IMR-90 (cell line): Measurements from ENCODE around the gene BIK. TPM values are rescaled to one million over a fixed set of nuclear protein-coding genes. Genes with fewer than 3 reads are reported as not detected.

Experiments
- ATAC-seq: fragments of 200-7000 bp; cut with Tn5 transposase; 2 replicates; pipeline ENCODE4 v1.9.1; 2020; ENCODE audit warnings: low read depth, mild to moderate bottlenecking, moderate library complexity
- BruUV-seq: library from RNA; stranded (reverse); fragments of 400-500 nt; replicated peaks from 2 replicates; lab custom pipeline; 2021; lab: Mats Ljungman, UMichigan
- CTCF ChIA-PET: fragments of 300-600 bp; formaldehyde crosslinking; extraction: SDS; loops from one replicate; lab custom pipeline; 2021; ENCODE audit warnings: antibody characterized with exemption; lab: Yijun Ruan, JAX
- POLR2A ChIA-PET: fragments of 300-600 bp; sonication (Branson Sonifier 250); formaldehyde crosslinking; loops from one replicate; lab custom pipeline; 2022; ENCODE audit warnings: antibody characterized with exemption; ENCODE audit not compliant: unreplicated experiment; lab: Charles Lee
- DNase-seq: peaks from one replicate; pipeline ENCODE4 v3.0.0; 2013
- H2AFZ ChIP-seq: replicated peaks from 2 replicates; pipeline ENCODE3; 2013; ENCODE audit warnings: low read length, mild to moderate bottlenecking; ENCODE audit not compliant: poor library complexity
- H2AK5ac ChIP-seq: 2 replicates; pipeline ENCODE4 v1.6.1; 2013; ENCODE audit warnings: low read depth, low read length, inconsistent platforms
- H2AK9ac ChIP-seq: replicated peaks from 2 replicates; pipeline ENCODE3; 2013; ENCODE audit warnings: mild to moderate bottlenecking, low read depth, low read length, moderate library complexity; ENCODE audit not compliant: poor library complexity
- H2BK120ac ChIP-seq: 2 replicates; pipeline ENCODE4 v1.6.1; 2013; ENCODE audit warnings: low read depth, low read length, inconsistent platforms
- H2BK15ac ChIP-seq: 3 replicates; pipeline ENCODE4 v1.6.1; 2013; ENCODE audit warnings: low read depth, low read length, inconsistent platforms
- H2BK20ac ChIP-seq: 2 replicates; pipeline ENCODE4 v1.6.1; 2013; ENCODE audit warnings: low read depth, mild to moderate bottlenecking, inconsistent platforms, low read length, moderate library complexity
- H2BK5ac ChIP-seq: 2 replicates; pipeline ENCODE4 v1.6.1; 2013; ENCODE audit warnings: mild to moderate bottlenecking, low read depth, low read length, inconsistent platforms; ENCODE audit not compliant: poor library complexity, severe bottlenecking
- H3K14ac ChIP-seq: replicated peaks from 2 replicates; pipeline ENCODE4 v1.6.1; 2013; ENCODE audit warnings: low read depth, low read length, inconsistent platforms
- H3K18ac ChIP-seq: 2 replicates; pipeline ENCODE4 v1.6.1; 2013; ENCODE audit warnings: low read depth, low read length, control low read depth
- H3K23ac ChIP-seq: 2 replicates; pipeline ENCODE4 v1.6.1; 2013; ENCODE audit warnings: low read depth, low read length, inconsistent platforms
- H3K27ac ChIP-seq: 2 replicates; pipeline ENCODE4 v1.5.1; 2013; ENCODE audit warnings: mild to moderate bottlenecking, control low read depth, low read length; ENCODE audit not compliant: insufficient read depth
- H3K27me3 ChIP-seq: 2 replicates; pipeline ENCODE4 v1.6.1; 2013; ENCODE audit warnings: low read length; ENCODE audit not compliant: control insufficient read depth, insufficient read depth
- H3K36me3 ChIP-seq: 2 replicates; pipeline ENCODE4 v1.6.1; 2013; ENCODE audit warnings: low read length, mixed read lengths; ENCODE audit not compliant: control insufficient read depth, insufficient read depth
- H3K4ac ChIP-seq: 2 replicates; pipeline ENCODE4 v1.6.1; 2013; ENCODE audit warnings: low read depth, low read length, inconsistent platforms
- H3K4me1 ChIP-seq: 2 replicates; pipeline ENCODE4 v1.6.1; 2013; ENCODE audit warnings: low read length, mixed read lengths; ENCODE audit not compliant: control insufficient read depth, insufficient read depth
- H3K4me2 ChIP-seq: 2 replicates; pipeline ENCODE4 v1.6.1; 2013; ENCODE audit warnings: low read depth, mild to moderate bottlenecking, control low read depth, low read length, moderate library complexity
- H3K4me3 ChIP-seq: 2 replicates; pipeline ENCODE4 v1.5.1; 2013; ENCODE audit warnings: low read depth, mild to moderate bottlenecking, control low read depth, low read length, moderate library complexity; ENCODE audit not compliant: insufficient read depth
- H3K56ac ChIP-seq: 2 replicates; pipeline ENCODE4 v1.6.1; 2013; ENCODE audit warnings: low read length, inconsistent platforms; ENCODE audit not compliant: insufficient read depth; ENCODE audit errors: extremely low read depth
- H3K79me1 ChIP-seq, 2 experiments: 2 replicates each; pipeline ENCODE4 v1.6.1; 2013; ENCODE audit warnings: low read length in 2 of 2, inconsistent platforms in 1 of 2, low read depth in 1 of 2
- H3K9ac ChIP-seq: 2 replicates; pipeline ENCODE4 v1.6.1; 2013; ENCODE audit warnings: low read depth, low read length, control low read depth
- H3K9me1 ChIP-seq: 2 replicates; pipeline ENCODE4 v1.6.1; 2013; ENCODE audit warnings: low read length, inconsistent platforms; ENCODE audit not compliant: insufficient read depth
- H3K9me3 ChIP-seq: 2 replicates; pipeline ENCODE4 v1.6.1; 2013; ENCODE audit warnings: low read length; ENCODE audit not compliant: control insufficient read depth, insufficient read depth
- H4K20me1 ChIP-seq: 2 replicates; pipeline ENCODE4 v1.6.1; 2013; ENCODE audit warnings: low read length, inconsistent platforms; ENCODE audit not compliant: insufficient read depth
- H4K5ac ChIP-seq: 2 replicates; pipeline ENCODE4 v1.6.1; 2013; ENCODE audit warnings: mild to moderate bottlenecking, low read depth, low read length, control low read depth
- H4K8ac ChIP-seq, 2 experiments: 2 replicates each; pipeline ENCODE4 v1.6.1; 2013; ENCODE audit warnings: low read depth in 2 of 2, low read length in 2 of 2, control low read depth in 1 of 2, inconsistent platforms in 1 of 2
- H4K91ac ChIP-seq: 2 replicates; pipeline ENCODE4 v1.6.1; 2013; ENCODE audit warnings: low read depth, low read length, inconsistent platforms; ENCODE audit not compliant: insufficient read depth
- BHLHE40 ChIP-seq: fragments of 150-350 bp; IDR thresholded peaks from 2 replicates; pipeline ENCODE4 v1.6.1; 2016; ENCODE audit warnings: mild to moderate bottlenecking, low read depth, low read length
- CEBPB ChIP-seq: IDR thresholded peaks from 2 replicates; pipeline ENCODE4 v1.6.1; 2012; ENCODE audit warnings: low read depth, low read length, improper control_type of control experiment
- CHD1 ChIP-seq: IDR thresholded peaks from 2 replicates; pipeline ENCODE4 v1.6.1; 2012; ENCODE audit warnings: low read depth, low read length, improper control_type of control experiment
- FOS ChIP-seq: fragments of 150-350 bp; IDR thresholded peaks from 2 replicates; pipeline ENCODE4 v1.6.1; 2016; ENCODE audit warnings: low read depth, low read length
- MAFK ChIP-seq: IDR thresholded peaks from 2 replicates; pipeline ENCODE4 v1.6.1; 2012; ENCODE audit warnings: low read depth, low read length, improper control_type of control experiment
- MAZ ChIP-seq: IDR thresholded peaks from 2 replicates; pipeline ENCODE4 v1.6.1; 2012; ENCODE audit warnings: low read depth, mild to moderate bottlenecking, low read length, improper control_type of control experiment, moderate library complexity, borderline replicate concordance
- MXI1 ChIP-seq: IDR thresholded peaks from 2 replicates; pipeline ENCODE4 v1.6.1; 2012; ENCODE audit warnings: low read depth, mild to moderate bottlenecking, low read length, moderate library complexity, borderline replicate concordance
- NFE2L2 ChIP-seq: fragments of 150-350 bp; IDR thresholded peaks from 2 replicates; pipeline ENCODE4 v1.6.1; 2016; ENCODE audit warnings: low read depth, mild to moderate bottlenecking, low read length
- POLR2A ChIP-seq: IDR thresholded peaks from 2 replicates; pipeline ENCODE4 v1.6.1; 2012; ENCODE audit warnings: mild to moderate bottlenecking, low read depth, low read length
- RAD21 ChIP-seq: IDR thresholded peaks from 2 replicates; pipeline ENCODE4 v1.6.1; 2012; ENCODE audit warnings: low read length, improper control_type of control experiment
- RCOR1 ChIP-seq: IDR thresholded peaks from 2 replicates; pipeline ENCODE4 v1.6.1; 2012; ENCODE audit warnings: mild to moderate bottlenecking, low read length, improper control_type of control experiment; ENCODE audit not compliant: insufficient replicate concordance
- RFX5 ChIP-seq: IDR thresholded peaks from 2 replicates; pipeline ENCODE4 v1.8.0; 2012; ENCODE audit warnings: low read depth, mild to moderate bottlenecking, low read length, moderate library complexity
- SMC3 ChIP-seq: fragments of 150-350 bp; IDR thresholded peaks from 2 replicates; pipeline ENCODE4 v1.6.1; 2016; ENCODE audit warnings: low read depth, mild to moderate bottlenecking, antibody characterized with exemption, low read length, moderate library complexity
- WGBS, 2 experiments: methylation state at CpG; one replicate each; pipeline versions ENCODE4 v1.1.5 to v1.1.7; 2013; ENCODE audit warnings: missing lambda C conversion rate in 2 of 2; ENCODE audit not compliant: insufficient read length in 1 of 2; ENCODE audit errors: extremely low coverage in 2 of 2; 5-methylcytosine and 5-hydroxymethylcytosine counted together
- dilution Hi-C: fragments of 300-500 bp; cut with HindIII; formaldehyde crosslinking; loops from one replicate; pipeline ENCODE4 v1.14.3; 2018; ENCODE audit warnings: low sequenced_read_pairs; ENCODE audit not compliant: unreplicated experiment
- in situ Hi-C: fragments of 300-500 bp; cut with MboI; formaldehyde crosslinking; loops from 3 replicates; pipeline ENCODE4 v1.14.3; 2019; ENCODE audit warnings: low sequenced_read_pairs, inconsistent platforms, mixed read lengths
- intact Hi-C: fragments of 100-400 bp; cut with micrococcal nuclease; formaldehyde crosslinking; loops from 2 replicates; pipeline ENCODE4 v1.10.0; 2022
- polyA plus RNA-seq, 3 experiments: library from polyadenylated mRNA; depleted of rRNA; stranded (reverse); fragments of >200 nt; gene quantifications; 2 replicates each; pipeline ENCODE4 v1.2.3, GENCODE V29; 2012; ENCODE audit warnings: low replicate concordance in 1 of 3
- total RNA-seq: library from RNA; depleted of rRNA; stranded (reverse); fragments of >200 nt; gene quantifications from 2 replicates; pipeline ENCODE4 v1.2.3, GENCODE V29; 2012
- TF ChIP-seq, protein P1 (sequence below): fragments of 150-350 bp; IDR thresholded peaks from 2 replicates; pipeline ENCODE4 v1.6.1; 2016; ENCODE audit warnings: low read depth, mild to moderate bottlenecking, low read length, moderate library complexity, borderline replicate concordance
- TF ChIP-seq, protein P2 (sequence below): fragments of 150-350 bp; IDR thresholded peaks from 2 replicates; pipeline ENCODE4 v1.6.1; 2017; ENCODE audit warnings: mild to moderate bottlenecking, antibody characterized with exemption, low read length, low read depth
- TF ChIP-seq, protein P3 (sequence below): conservative IDR thresholded peaks from 2 replicates; pipeline ENCODE4 v1.5.1; 2012; ENCODE audit warnings: mild to moderate bottlenecking, low read depth, low read length, improper control_type of control experiment

Gene BIK
- total and polyA plus RNA-seq, 2 of the 4 experiments (the other 2 are of a cell fraction) = 0.18 TPM; not detected in 1

DNA sequence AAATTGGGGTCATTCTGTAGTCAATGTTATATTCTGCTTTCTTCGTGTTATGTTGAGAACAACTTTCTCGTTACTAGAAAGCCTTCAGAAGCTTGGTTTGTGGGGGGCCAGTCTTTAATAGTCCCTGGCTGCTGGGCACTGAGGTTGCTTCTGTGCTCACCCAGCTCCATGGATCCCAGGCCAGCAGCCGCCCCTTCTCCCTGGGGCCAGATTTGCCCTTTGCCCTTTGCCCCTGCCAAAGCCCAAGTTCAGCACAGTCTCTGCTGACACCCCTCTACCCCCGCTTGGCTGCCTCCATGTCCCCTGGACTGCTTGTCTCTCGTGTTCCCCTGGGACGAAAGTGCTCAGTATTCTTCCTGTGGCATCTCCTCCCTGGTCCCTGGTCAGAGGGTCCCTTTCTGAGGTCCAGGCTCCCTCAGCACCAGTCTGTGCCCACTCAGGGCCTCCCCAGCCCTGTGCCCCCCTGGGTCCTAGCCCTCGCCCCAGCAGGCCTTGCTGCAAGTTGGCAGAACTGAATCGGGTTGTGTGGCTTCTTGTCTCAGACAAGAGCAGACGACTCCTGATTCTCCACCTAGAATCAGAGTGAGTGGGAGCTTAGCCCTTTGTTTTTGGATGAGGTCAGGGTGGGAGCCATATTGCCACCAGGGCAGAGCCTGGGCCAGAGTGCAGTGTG lies 47.5 kb downstream of the BIK start:
- dilution Hi-C loops = no loop called here
- CTCF ChIA-PET = interaction anchor here (1.3 kb wide), 1 partner anchor 48 kb away, joined by 3 read pairs; no protein-coding TSS in a partner anchor
- POLR2A ChIA-PET = no interaction called here

More for the DNA sequence above, 47.5 kb downstream of the BIK start:
- H4K8ac ChIP-seq = no peak overlapping the region
- no peak overlapping the region for H2BK120ac ChIP-seq
- 0 out of 2 replicates have a peak, but pooled peaks cover 1% of the 10 kb centered on the region for H3K4me1 ChIP-seq
- in situ Hi-C loops = no loop called here
- H4K91ac ChIP-seq = no peak overlapping the region
- no peak overlapping the region for H2BK15ac ChIP-seq
- H3K27ac ChIP-seq = no peak overlapping the region
- no peak overlapping the region for H3K18ac ChIP-seq
- H3K9ac ChIP-seq = no peak overlapping the region
- no peak overlapping the region for H3K4me2 ChIP-seq
- H2AK9ac ChIP-seq = no peak overlapping the region
- H4K5ac ChIP-seq = no peak overlapping the region
- 87% methylated on average over 4 of the region's 9 CpGs; no CpG with 5 or more reads in 1 of the 2 experiments for WGBS, 2 experiments
- H4K20me1 ChIP-seq = peaks cover 56% of the 10 kb centered on the region
- H2AK5ac ChIP-seq = no peak overlapping the region
- H3K27me3 ChIP-seq = no peaks in the 10 kb centered on the region
- no peak overlapping the region for H3K23ac ChIP-seq
- H2AFZ ChIP-seq = no peak overlapping the region
- BruUV-seq = no TSS peak
- H3K4me3 ChIP-seq = no peak overlapping the region
- peaks cover 11% of the 10 kb centered on the region for H3K9me1 ChIP-seq
- TF ChIP-seq RAD21 (no peak), NFE2L2 (no peak), BHLHE40 (no peak), MXI1 (no peak), RCOR1 (no peak), CEBPB (no peak), CHD1 (no peak), FOS (no peak), MAZ (no peak), MAFK (no peak), RFX5 (no peak), POLR2A (no peak), SMC3 (no peak)
- TF ChIP-seq, protein P1, sequence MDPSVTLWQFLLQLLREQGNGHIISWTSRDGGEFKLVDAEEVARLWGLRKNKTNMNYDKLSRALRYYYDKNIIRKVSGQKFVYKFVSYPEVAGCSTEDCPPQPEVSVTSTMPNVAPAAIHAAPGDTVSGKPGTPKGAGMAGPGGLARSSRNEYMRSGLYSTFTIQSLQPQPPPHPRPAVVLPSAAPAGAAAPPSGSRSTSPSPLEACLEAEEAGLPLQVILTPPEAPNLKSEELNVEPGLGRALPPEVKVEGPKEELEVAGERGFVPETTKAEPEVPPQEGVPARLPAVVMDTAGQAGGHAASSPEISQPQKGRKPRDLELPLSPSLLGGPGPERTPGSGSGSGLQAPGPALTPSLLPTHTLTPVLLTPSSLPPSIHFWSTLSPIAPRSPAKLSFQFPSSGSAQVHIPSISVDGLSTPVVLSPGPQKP = no peak
- TF ChIP-seq, protein P2, sequence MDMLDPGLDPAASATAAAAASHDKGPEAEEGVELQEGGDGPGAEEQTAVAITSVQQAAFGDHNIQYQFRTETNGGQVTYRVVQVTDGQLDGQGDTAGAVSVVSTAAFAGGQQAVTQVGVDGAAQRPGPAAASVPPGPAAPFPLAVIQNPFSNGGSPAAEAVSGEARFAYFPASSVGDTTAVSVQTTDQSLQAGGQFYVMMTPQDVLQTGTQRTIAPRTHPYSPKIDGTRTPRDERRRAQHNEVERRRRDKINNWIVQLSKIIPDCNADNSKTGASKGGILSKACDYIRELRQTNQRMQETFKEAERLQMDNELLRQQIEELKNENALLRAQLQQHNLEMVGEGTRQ = no peak
- TF ChIP-seq, protein P3, sequence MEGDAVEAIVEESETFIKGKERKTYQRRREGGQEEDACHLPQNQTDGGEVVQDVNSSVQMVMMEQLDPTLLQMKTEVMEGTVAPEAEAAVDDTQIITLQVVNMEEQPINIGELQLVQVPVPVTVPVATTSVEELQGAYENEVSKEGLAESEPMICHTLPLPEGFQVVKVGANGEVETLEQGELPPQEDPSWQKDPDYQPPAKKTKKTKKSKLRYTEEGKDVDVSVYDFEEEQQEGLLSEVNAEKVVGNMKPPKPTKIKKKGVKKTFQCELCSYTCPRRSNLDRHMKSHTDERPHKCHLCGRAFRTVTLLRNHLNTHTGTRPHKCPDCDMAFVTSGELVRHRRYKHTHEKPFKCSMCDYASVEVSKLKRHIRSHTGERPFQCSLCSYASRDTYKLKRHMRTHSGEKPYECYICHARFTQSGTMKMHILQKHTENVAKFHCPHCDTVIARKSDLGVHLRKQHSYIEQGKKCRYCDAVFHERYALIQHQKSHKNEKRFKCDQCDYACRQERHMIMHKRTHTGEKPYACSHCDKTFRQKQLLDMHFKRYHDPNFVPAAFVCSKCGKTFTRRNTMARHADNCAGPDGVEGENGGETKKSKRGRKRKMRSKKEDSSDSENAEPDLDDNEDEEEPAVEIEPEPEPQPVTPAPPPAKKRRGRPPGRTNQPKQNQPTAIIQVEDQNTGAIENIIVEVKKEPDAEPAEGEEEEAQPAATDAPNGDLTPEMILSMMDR = no peak
- H3K79me1 ChIP-seq = peaks cover 20 to 67% of the 10 kb centered on the region in 2 experiments; a peak in 3 of 4 replicates
- H3K56ac ChIP-seq = no peak overlapping the region
- H3K14ac ChIP-seq = no peak overlapping the region
- peaks cover 23% of the 10 kb centered on the region; the same call in 1 of the 2 replicates for H3K36me3 ChIP-seq
- H2BK20ac ChIP-seq = no peak overlapping the region
- DNase-seq = no peak
- ATAC-seq = no peak
- no peaks in the 10 kb centered on the region for H3K9me3 ChIP-seq
- no peak overlapping the region for H3K4ac ChIP-seq
- intact Hi-C loops = no loop called here
- no peak overlapping the region for H2BK5ac ChIP-seq
